ENCODE data around the gene NPLOC4.

GRCh38 chr17:81546906-81547613 is 89.9 kb downstream of the NPLOC4 start:
- TF ChIP-seq CTCF (IDR thresholded peaks at IDR 0.05) (no peak), POLR2A (IDR thresholded peaks at IDR 0.05) (no peak), EP300 (IDR thresholded peaks at IDR 0.05) (no peak)
